ENCODE measurements around the gene MYMX.
"Not testable (repeated sequence)": the region's sequence is repeated elsewhere in the genome, so short reads cannot be mapped to it uniquely, and the experiment has no call there.

The MYMX gene

DNA sequence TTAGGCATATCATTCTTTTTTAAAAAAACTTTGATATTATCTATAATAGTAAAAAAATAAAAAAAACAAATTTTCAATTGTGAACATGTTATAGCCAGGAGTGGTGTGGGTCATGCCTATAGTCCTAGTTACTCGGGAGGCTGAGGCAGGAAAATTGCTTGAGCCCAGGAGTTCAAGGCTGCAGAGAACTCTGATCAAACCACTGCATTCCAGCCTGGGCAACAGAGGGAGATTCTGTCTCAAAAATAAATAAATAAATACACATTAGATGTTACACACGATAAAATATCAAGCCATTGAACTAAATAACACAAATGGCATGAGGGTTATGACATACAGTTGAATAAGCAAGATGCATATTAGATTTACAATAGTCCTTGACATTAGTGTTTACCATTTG is 27.9 kb upstream of the MYMX start:
- no peak for DNase-seq

GRCh38 chr6:44189257-44189656 is 27.5 kb upstream of the MYMX start:
- no peak for DNase-seq

DNA sequence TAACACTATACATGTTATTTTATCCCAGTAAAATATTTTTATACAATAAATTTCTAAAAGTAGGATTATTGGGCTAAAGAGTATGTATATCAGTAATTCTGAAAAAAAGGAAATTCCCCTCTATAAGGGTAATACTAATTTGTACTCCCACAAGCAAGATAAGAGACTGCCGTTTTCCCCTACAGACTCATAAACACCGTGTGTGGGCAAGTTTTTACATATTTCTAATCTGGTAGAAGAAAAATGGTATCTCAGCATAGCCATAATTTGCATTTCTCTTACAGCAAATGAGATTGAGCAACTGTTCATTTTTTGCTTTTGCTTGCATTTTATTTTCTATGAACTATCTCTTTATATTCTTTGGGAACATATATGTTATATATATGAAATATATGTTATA is 26.0 kb upstream of the MYMX start:
- DNase-seq: no peak

DNA sequence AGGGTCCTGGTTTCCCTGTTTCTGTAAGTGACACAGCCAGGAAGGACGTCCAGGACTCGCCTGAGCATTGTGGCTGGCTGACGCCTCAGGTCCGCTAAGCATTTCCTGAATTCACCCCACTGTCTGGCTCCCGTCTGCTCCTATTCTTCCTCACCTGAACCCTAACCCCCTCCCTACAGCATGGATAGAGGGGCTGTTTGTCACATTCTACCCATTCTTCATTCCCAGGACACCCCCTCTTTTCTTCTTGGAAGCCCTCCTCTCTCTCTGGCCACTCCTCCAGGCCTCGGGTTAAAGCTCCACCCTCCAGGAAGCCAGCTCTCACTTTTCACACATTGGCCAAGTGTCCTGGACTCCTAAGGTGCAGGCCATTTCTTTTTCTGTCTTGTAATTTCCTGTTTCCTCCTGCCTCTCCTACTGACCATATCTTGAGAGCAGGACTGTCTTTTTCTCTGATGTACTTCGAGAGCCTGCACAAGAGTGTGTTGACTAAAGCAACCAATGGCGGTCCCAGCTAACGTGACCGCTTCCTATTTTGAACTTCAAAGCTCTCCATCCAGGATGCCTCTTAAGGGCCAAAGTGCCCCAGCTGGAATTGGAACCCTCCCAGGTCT is 24.2 kb upstream of the MYMX start:
- DNase-seq: no peak

DNA sequence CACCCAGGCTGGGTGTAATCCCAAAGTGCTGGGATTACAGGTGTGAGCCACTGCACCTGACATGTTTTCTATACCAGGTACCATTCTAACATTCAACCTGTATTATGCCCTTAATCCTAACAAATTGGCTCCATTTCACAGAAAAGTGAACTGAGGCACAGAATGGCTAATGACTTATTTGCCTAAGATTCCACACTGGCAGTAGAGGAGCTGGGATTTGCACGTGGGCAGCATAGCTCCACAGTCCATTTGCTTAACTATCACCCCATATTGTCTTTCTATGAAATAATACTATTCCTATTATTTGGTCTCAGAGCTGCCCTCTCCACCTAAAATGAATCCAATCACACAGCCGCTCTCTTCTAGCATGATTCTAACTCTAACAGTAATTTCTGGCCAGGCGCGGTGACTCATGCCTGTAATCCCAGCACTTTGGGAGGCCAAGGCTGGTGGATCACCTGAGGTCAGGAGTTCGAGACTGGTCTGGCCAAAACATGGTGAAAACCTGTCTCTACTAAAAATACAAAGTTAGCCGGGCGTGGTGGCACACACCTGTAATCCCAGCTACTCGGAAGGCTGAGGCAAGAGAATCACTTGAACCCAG is 23.3 kb upstream of the MYMX start:
- no peak for DNase-seq

DNA sequence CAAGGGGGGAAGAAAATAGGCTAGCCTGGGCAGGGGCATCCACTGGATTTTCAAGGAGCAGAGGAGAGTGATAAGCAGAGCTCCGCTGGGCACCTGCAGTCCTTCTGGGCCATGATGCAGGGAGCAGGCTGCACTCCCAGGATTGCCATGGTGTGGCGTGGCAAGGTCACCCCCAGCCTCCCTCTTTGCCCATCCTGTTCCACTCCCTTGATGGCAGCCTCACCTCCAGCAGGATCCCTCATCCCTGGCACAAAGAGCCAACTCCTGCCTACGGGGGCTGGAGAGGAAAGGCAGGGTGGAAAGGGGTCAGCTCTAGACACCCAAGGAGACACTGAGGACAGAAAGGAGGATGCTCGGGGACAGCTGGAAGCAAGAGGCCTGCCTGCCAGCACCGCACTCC is 22.4 kb upstream of the MYMX start:
- DNase-seq: no peak

DNA sequence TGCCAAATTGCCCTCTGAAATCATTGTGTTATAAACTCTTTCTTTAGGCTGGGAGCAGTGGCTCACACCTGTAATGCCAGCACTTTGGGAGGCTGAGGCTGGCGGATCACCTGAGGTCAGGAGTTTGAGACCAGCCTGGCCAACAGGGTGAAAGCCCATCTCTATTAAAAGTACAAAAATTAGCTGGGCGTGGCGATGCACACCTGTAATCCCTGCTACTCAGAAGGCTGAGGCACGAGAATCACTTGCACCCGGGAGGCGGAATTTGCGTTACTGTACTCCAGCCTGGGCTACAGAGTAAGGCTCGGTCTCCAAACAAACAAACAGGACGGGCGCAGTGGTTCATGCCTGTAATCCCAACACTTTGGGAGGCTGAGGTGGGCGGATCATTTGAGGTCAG is 20.4 kb upstream of the MYMX start:
- DNase-seq: not testable (repeated sequence)

- no peak for DNase-seq
Measured at GRCh38 chr6:44198684-44199083, 18.0 kb upstream of the MYMX start.

DNA sequence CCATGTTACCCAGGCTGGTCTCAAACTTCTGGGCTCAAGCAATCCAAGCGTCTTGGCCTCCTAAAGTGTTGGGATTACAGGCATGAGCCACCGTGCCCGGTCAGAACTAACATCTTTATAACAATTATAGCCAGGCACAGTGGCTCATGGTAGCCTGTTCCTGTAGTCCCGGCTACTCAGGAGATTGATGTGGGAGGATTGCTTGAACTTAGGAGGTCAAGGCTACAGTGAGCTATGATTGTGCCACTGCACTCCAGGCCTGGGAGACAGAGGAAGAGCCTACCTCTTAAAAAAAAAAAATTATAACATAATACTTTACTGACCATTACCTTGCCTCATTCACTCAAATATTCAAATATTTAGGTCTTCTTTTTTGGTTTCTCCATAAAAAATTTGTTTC is 16.8 kb upstream of the MYMX start:
- DNase-seq: no peak

- DNase-seq: no peak
Measured at GRCh38 chr6:44201200-44201599, 15.5 kb upstream of the MYMX start.

DNA sequence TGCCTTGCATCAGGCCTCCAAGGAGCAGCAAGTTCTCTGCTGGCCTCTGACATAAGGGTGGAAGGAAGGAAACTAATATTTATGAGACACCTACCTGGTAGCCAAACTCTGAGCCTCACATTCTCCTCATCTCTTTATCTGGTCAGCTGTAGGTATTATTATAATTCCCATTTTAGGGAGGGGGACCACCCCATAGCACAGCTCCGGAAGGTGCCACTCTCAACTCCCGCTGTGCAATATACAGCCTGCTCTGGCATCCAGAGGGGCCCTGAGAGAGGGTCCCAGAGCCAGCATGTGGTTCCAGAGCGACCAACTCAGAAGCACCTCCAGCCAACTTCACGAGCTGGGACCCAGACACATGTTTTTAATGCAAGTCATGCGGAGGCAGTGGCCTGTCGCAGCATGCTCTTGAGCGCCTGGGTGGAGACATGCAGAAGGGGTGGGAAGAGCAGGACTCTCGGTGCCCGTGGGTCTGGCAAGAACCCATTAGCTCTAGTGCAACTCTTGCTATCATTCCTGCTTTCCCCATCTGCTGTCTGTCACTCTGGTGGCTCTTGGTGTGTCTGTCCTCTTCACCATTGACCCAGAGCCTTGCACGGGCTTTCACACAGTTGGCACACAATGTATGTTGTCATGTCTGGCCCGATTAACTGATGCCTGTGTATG is 15.0 kb upstream of the MYMX start:
- DNase-seq: no peak

GRCh38 chr6:44202332-44202971 is 14.3 kb upstream of the MYMX start:
- DNase-seq: no peak

- no peak for DNase-seq
Measured at GRCh38 chr6:44202972-44203750, 13.6 kb upstream of the MYMX start.

DNA sequence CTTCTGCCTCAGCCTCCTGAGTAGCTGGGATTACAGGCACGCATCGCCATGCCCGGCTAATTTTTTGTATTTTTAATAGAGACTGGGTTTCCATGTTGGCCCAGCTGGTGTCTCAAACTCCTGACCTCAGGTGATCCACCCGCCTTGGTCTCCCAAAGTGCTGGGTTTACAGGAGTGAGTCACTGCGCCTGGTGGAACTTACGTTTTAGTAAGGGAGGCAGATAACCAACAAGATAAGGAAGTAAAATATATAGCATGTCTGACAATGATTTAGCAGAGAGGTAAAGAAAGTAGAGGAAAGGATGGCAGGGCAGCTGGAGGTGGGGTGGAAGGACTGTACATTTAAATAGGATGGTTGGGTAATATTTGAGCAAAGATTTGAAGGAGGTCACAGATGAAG is 12.8 kb upstream of the MYMX start:
- no peak for DNase-seq

- no peak for DNase-seq
Measured at GRCh38 chr6:44207966-44208365, 8.8 kb upstream of the MYMX start.

- DNase-seq: no peak
Measured at GRCh38 chr6:44211284-44211683, 5.4 kb upstream of the MYMX start.

DNA sequence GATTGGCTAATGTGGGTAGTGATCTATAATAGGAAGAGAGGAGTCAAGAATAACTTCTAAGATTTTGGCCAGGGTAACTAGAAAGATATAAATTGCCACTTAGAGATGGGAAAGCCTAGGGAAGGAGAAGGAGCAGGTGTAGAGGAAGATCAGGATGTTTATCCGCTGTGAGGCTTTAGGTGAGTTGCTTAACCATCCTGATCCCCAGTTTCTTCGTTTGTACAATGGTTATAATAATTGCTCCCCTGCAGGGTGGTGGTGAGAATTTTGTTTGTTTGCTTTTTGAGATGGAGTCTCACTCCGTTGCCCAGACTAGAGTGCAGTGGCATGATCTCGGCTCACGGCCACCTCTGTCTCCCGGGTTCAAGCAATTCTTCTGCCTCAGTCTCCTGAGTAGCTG is 2.4 kb upstream of the MYMX start:
- DNase-seq: no peak

DNA sequence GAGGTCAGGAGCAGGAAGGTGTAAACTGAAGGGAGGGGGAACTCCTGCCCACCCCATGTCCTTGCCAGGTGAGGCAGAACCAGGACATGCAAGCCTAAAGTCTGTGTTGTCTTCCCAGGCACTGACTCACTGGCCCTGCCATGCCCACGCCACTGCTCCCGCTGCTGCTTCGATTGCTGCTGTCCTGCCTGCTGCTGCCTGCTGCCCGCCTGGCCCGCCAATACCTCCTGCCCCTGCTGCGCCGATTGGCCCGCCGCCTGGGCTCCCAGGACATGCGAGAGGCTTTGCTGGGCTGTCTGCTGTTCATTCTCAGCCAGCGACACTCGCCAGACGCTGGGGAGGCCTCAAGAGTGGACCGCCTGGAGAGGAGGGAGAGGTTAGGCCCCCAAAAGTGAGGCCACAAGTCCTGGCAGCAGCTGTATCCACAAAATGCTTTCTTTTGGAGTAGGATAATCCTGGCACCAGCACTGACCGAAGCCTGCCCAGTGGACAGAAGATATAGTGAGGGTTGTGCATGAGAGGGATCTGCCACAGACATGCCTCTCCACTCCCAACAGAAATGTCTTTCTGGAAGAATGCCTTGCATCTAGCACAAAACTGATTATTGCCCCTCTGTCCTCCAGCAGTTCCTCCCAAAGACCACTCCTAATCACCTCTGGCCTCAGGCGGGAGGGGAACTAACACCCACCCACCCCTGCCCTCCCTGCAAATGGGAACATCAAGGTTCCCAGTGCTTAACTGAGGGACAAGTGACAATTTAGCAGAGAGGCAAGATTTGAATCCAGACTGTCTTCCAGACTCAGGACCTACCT is 812 bp downstream of the MYMX start:
- DNase-seq: no peak

DNA sequence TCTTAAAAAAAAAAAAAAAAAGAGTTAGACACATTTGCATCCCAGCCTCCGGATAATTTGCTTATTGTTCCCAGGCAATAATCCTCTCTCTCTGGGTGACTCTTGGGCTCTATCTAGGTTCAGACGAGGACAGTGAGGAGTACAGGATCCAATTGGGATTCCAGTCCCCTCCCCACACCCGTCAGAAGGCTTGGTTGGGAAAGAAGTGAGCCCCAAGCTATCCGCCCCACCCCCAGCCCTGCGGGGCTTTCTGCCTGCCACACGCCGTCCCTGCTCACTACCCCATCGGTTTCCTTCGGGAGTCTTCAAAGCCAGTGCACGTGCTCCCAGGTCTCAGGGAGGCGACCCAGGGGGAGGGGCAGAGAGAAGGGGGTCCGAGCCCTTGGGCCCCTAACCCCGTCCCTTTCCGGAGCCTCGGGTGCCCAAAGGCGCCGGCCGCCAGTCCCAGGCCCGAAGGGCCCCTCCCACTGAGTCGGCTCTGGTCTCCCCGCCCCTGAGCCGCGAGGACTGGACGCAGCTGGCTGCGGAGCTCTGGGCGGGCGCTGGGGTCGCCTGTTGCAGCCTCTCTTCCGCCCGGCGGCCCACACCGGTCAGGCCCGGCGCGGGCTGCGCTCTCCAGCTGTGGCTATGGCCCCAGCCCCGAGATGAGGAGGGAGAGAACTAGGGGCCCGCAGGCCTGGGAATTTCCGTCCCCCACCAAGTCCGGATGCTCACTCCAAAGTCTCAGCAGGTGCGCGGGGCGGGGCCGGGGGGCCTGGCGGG is 2.5 kb downstream of the MYMX start:
- no peak for DNase-seq

DNA sequence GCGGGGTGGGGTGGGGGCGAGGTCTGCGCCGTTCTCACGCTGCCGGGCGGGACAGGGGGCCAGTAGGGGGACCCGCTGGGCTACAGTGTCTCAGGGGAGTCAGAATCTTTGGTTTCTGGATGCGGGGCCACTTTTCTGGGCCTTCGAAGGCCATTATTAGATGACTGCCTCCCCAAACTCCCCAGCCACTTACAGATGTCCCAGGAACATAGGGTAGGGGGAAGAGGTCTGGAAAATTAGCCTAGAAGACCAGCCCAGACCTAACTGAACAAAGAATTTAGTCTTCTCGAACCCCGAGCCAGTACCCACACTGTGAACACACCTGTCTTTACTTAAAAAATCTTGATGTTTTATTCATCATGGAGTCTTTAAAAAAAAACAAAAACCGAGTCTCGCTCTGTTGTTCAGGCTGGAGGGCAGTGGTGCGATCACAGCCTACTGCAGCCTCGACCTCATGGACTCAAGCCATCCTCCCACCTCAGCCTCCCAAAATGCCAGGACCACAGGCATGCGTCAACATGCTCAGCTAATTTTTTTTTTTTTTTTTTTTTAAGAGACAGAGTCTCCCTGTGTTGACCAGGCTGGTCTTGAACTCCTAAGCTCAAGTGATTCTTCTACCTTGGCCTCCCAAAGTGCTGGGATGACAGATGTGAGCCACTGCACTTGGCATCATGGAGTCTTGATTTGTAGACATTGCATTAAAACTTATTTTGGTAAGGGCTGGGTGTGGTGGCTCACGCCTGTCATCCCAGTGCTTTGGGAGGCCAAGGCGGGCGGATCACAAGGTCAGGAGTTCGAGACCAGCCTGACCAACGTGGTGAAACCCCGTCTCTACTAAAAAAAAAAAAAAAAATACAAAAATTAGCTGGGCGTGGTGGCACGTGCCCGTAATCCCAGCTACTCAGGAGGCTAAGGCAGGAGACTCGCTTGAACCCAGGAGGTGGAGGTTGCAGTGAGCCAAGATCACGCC is 3.4 kb downstream of the MYMX start:
- no peak for DNase-seq

DNA sequence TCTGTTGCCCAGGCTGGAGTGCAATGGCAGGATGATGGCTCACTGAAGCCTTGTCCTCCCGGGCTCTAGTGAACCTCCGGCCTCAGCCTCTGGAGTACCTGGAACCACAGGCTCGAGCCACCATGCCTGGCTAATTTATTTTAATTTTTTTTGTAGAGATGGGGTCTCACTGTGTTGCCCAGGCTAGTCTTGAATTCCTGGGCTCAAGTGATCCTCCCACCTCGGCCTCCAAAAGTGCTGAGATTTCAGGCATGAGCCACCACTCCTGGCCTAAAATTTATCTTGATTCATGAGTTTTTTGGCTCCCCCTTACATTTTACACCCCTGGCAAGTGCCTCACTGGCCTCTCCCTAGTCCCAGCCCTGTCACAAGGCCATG is 4.2 kb downstream of the MYMX start:
- no peak for DNase-seq

All from activated CD4-positive, alpha-beta T cell treated with anti-CD3 and anti-CD28 coated beads for 1 hour (primary cell).